SU-DHL-6 (cell line): ENCODE data around the gene PRPF18.

ENCODE experiments used
- H2AFZ ChIP-seq: fragments of 200-600 bp; sonication (generic); 2 replicates; pipeline ENCODE4 v1.6.1; 2014; ENCODE audit warnings: low read depth, mild to moderate bottlenecking, moderate library complexity, mixed read lengths, antibody characterized with exemption, low read length; ENCODE audit not compliant: severe bottlenecking
- H3F3A ChIP-seq: fragments of 200-600 bp; shearing (Covaris generic); 2 replicates; pipeline ENCODE4 v1.6.0; 2016; ENCODE audit warnings: antibody characterized with exemption, mild to moderate bottlenecking; ENCODE audit not compliant: insufficient read depth
- H3K27ac ChIP-seq: fragments of 200-600 bp; sonication (generic); 2 replicates; pipeline ENCODE4 v1.5.1; 2016; ENCODE audit warnings: low read depth, mild to moderate bottlenecking, low read length, moderate library complexity, mixed read lengths
- H3K27me3 ChIP-seq: fragments of 200-600 bp; sonication (generic), shearing (Covaris generic); 2 replicates; pipeline ENCODE4 v1.6.0; 2014; ENCODE audit warnings: mild to moderate bottlenecking, low read length
- H3K36me3 ChIP-seq: fragments of 200-600 bp; sonication (generic); 2 replicates; pipeline ENCODE4 v1.6.1; 2014; ENCODE audit warnings: mild to moderate bottlenecking, low read length, mixed read lengths
- H3K4me2 ChIP-seq: fragments of 300-600, 200-600 bp; shearing (Covaris generic), sonication (generic); 2 replicates; pipeline ENCODE4 v1.6.0; 2014; ENCODE audit warnings: low read length, low read depth, mild to moderate bottlenecking; ENCODE audit not compliant: poor library complexity, severe bottlenecking
- H3K4me3 ChIP-seq: fragments of 200-600 bp; sonication (generic); 2 replicates; pipeline ENCODE4 v1.5.1; 2014; ENCODE audit warnings: antibody characterized with exemption, low read length, mild to moderate bottlenecking, mixed read lengths; ENCODE audit not compliant: insufficient read depth, poor library complexity, severe bottlenecking
- H3K79me2 ChIP-seq: fragments of 200-600 bp; sonication (generic); 2 replicates; pipeline ENCODE4 v1.6.1; 2014; ENCODE audit warnings: mild to moderate bottlenecking, low read length, moderate library complexity; ENCODE audit not compliant: insufficient read depth
- H3K9ac ChIP-seq: fragments of 200-600 bp; sonication (generic); 2 replicates; pipeline ENCODE4 v1.7.0; 2014; ENCODE audit warnings: mild to moderate bottlenecking, low read length
- H3K9me2 ChIP-seq: fragments of 200-600 bp; sonication (generic); replicated peaks from 2 replicates; pipeline ENCODE4 v1.6.1; 2014; ENCODE audit warnings: low read length; ENCODE audit not compliant: insufficient read depth
- H3K9me3 ChIP-seq: fragments of 200-600 bp; sonication (generic); 2 replicates; pipeline ENCODE4 v1.6.1; 2014; ENCODE audit warnings: low read length, mixed read lengths; ENCODE audit not compliant: insufficient read depth
- H4K20me1 ChIP-seq: fragments of 200-600 bp; sonication (generic); 2 replicates; pipeline ENCODE4 v1.6.1; 2014; ENCODE audit warnings: low read depth, mild to moderate bottlenecking, antibody characterized with exemption, low read length, moderate library complexity, mixed read lengths
- CTCF ChIP-seq: fragments of 200-600 bp; sonication (generic); IDR thresholded peaks from one replicate; pipeline ENCODE4 v1.5.1; 2017; ENCODE audit warnings: antibody characterized with exemption, mild to moderate bottlenecking, low read length, moderate library complexity; ENCODE audit not compliant: insufficient read depth, poor library complexity, severe bottlenecking
- EZH2phosphoT487 ChIP-seq: fragments of 200-600 bp; sonication (generic), shearing (Covaris generic); conservative IDR thresholded peaks from 2 replicates; pipeline ENCODE4 v1.6.1; 2018; ENCODE audit warnings: mild to moderate bottlenecking, antibody characterized with exemption, low read length, moderate library complexity, mixed read lengths

PRPF18 gene

DNA sequence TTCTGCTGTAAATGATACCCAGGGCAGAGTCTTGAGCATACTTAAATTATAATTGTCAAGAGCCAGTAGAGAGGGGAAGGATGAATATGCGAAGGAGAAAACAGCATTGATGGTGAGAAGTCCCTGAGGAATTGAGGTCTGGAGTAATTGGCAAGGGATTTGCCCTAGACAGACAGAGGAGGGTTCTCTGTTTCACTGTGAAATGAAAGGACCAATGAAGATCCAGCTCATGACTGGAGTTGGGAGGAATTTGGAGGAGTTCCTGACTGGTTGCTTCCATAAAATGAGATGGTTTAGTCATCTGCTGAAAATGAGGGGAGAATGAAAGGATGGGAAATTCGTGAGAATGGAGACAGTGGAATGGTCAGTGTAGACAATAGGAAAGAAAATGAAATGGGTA lies 6.8 kb downstream of the PRPF18 start:
- TF ChIP-seq EZH2phosphoT487, result no peak
- no peak for TF ChIP-seq CTCF
- H3F3A ChIP-seq, result no peaks in the 10 kb centered on the region
- no peaks in the 10 kb centered on the region for H3K36me3 ChIP-seq
- no peak overlapping the region for H3K9ac ChIP-seq
- H3K27me3 ChIP-seq, result no peaks in the 10 kb centered on the region
- no peak overlapping the region for H3K27ac ChIP-seq
- H3K4me3 ChIP-seq, result no peak overlapping the region
- H3K9me2 ChIP-seq, result no peaks in the 10 kb centered on the region
- no peak overlapping the region for H2AFZ ChIP-seq
- H3K9me3 ChIP-seq, result no peaks in the 10 kb centered on the region
- H4K20me1 ChIP-seq, result no peaks in the 10 kb centered on the region
- H3K79me2 ChIP-seq, result peaks cover 30% of the 10 kb centered on the region; the same call in 1 of the 2 replicates
- no peak overlapping the region for H3K4me2 ChIP-seq

DNA sequence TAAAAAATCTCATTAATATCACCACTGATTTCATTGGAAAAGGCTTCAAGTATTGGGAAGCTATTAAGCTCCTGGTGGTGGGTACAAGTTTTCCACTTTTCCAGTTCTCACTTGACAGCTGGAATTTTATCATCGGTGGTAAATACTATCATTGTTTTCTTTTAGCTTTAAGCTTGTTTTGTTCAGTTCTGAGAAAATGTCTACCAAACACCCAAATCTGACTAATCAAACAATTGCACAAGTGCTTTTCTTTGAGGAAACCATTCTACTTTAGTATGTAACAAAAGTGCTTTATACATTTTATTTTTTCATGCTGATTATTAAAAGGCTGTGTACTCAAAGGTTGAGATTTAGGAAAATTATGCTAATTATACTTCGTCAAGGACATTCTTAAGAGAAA lies 7.9 kb downstream of the PRPF18 start:
- TF ChIP-seq EZH2phosphoT487, result no peak
- no peak for TF ChIP-seq CTCF
- no peak overlapping the region for H2AFZ ChIP-seq
- H3K4me2 ChIP-seq, result no peak overlapping the region
- no peaks in the 10 kb centered on the region for H3K27me3 ChIP-seq
- H3K79me2 ChIP-seq, result peaks cover 23% of the 10 kb centered on the region; the same call in 1 of the 2 replicates
- no peak overlapping the region for H3K27ac ChIP-seq
- no peaks in the 10 kb centered on the region for H4K20me1 ChIP-seq
- no peak overlapping the region for H3K9ac ChIP-seq
- H3K9me2 ChIP-seq, result no peaks in the 10 kb centered on the region
- no peaks in the 10 kb centered on the region for H3F3A ChIP-seq
- no peaks in the 10 kb centered on the region for H3K9me3 ChIP-seq
- no peaks in the 10 kb centered on the region for H3K36me3 ChIP-seq
- H3K4me3 ChIP-seq, result no peak overlapping the region

DNA sequence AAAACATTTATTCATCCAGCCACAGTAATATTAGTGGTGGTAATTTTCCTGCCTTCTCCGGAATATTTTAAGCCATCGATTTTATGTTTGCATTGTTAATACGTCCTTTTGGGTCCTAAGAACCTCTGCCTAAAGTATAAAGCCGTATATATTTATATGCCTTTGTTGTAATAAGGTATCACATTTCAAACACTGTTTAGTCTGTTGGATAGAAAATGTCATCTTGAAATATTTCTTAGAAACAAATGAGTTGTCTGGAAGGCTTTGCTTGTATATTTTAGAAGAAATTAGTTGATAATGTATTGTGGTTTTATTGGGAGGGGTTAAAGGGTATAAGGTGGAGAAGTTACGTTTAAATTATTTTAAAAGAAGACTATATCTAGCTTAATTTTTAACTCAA lies 11.1 kb downstream of the PRPF18 start:
- Histone ChIP-seq H3K27ac (no peak overlapping the region), H3F3A (no peaks in the 10 kb centered on the region), H3K79me2 (peaks cover 12% of the 10 kb centered on the region; the same call in 1 of the 2 replicates), H4K20me1 (no peaks in the 10 kb centered on the region), H3K9me3 (no peaks in the 10 kb centered on the region), H3K27me3 (no peaks in the 10 kb centered on the region), H3K9me2 (no peaks in the 10 kb centered on the region), H3K9ac (no peak overlapping the region), H3K4me2 (no peak overlapping the region), H2AFZ (no peak overlapping the region), H3K4me3 (no peak overlapping the region), H3K36me3 (no peaks in the 10 kb centered on the region)
- TF ChIP-seq CTCF (no peak), EZH2phosphoT487 (no peak)
